Uterus (tissue), 4 donors: ENCODE results near the gene ABCC11. TPM values are rescaled to one million over a fixed set of nuclear protein-coding genes. Genes with fewer than 3 reads are reported as not detected.

Experiments used
- DNase-seq, 2 donors: peaks; one replicate each; pipeline ENCODE4 v3.0.0-alpha.2; 2019 to 2020
- H3K27ac ChIP-seq, 2 donors: fragments of 200-600 bp; sonication (generic); 1 replicate in 1 of 2; 2 replicates in 1 of 2; pipeline ENCODE4 v1.5.1; 2016 to 2018
- H3K27me3 ChIP-seq, 2 donors: fragments of 200-600 bp; sonication (generic); one replicate each; pipeline ENCODE4 v1.5.1; 2018 to 2019; ENCODE audit warnings: control low read depth in 1 of 2
- H3K36me3 ChIP-seq, 2 donors: fragments of 200-600 bp; sonication (generic); one replicate each; pipeline ENCODE4 v1.5.1; 2019; ENCODE audit warnings: control low read depth in 1 of 2
- H3K4me1 ChIP-seq, 2 donors: fragments of 200-600 bp; sonication (generic); one replicate each; pipeline ENCODE4 v1.5.1; 2018 to 2019; ENCODE audit warnings: control low read depth in 1 of 2
- H3K4me3 ChIP-seq, 2 donors: fragments of 200-600 bp; sonication (generic); 1 replicate in 1 of 2; 2 replicates in 1 of 2; pipeline ENCODE4 v1.5.1; 2018 to 2019; ENCODE audit warnings: mild to moderate bottlenecking in 1 of 2
- H3K9me3 ChIP-seq, 2 donors: fragments of 200-600 bp; sonication (generic); one replicate each; pipeline ENCODE4 v1.5.1; 2019; ENCODE audit warnings: control low read depth in 1 of 2
- POLR2A ChIP-seq, 2 donors: fragments of 450-650 bp; IDR thresholded peaks; one replicate each; pipeline ENCODE4 v1.6.1; 2016; ENCODE audit warnings: antibody characterized with exemption in 2 of 2, mild to moderate bottlenecking in 1 of 2, moderate library complexity in 1 of 2
- intact Hi-C: fragments of 100-400 bp; cut with DNase I; formaldehyde crosslinking; loops from one replicate; pipeline ENCODE4 v1.15.1; 2023; ENCODE audit warnings: low total_unique reads
- total RNA-seq, 4 donors: library from RNA; depleted of rRNA in 3 of 4; stranded (reverse); fragments of >200 nt in 3 of 4; gene quantifications; one replicate each; pipeline versions ENCODE4 v1.1.0 to v1.2.4, GENCODE V29; 2014 to 2023
- TF ChIP-seq, protein P1 (sequence below), 4 experiments: fragments of 200-600 bp in 2 of 4; fragments of 450-650 bp in 2 of 4; sonication (generic) in 2 of 4; IDR thresholded peaks; one replicate each; pipeline ENCODE4 v1.5.1; 2016 to 2019; ENCODE audit warnings: antibody characterized with exemption in 4 of 4, mild to moderate bottlenecking in 2 of 4, moderate library complexity in 1 of 4
- donor health status: DM: yes; HTN: yes; CAD: no.

The ABCC11 gene
- total RNA-seq, 4 donors from 2014 or later, result 0.48 TPM; not detected in 3

DNA sequence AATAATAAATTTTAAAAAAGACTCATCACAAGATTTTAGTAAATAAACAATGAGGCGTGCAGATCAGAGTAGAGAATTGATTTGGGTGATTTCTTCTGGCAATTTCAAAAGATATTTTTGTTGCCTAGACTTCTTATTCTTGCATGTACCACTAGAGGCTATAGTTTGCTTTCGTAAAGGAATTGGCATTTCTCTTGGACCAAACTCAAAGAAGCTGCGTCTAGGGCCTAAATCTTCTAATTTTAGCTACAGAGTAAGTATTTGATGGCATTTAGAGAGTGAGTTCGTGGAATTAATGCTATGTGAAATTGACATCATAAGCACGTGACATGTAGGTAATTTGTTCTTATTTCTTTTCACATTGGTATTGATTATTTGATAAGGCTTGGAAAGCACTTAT is 24.4 kb upstream of the ABCC11 start:
- Histone ChIP-seq H3K27me3 (no peaks in the 10 kb centered on the region), H3K9me3 (no peaks in the 10 kb centered on the region), H3K36me3 (no peaks in the 10 kb centered on the region), H3K27ac (peak overlapping the region in 1 of 2 donors; percentile 12), H3K4me1 (no peaks in the 10 kb centered on the region), H3K4me3 (no peak overlapping the region)
- no peak for DNase-seq
- TF ChIP-seq, protein P1, sequence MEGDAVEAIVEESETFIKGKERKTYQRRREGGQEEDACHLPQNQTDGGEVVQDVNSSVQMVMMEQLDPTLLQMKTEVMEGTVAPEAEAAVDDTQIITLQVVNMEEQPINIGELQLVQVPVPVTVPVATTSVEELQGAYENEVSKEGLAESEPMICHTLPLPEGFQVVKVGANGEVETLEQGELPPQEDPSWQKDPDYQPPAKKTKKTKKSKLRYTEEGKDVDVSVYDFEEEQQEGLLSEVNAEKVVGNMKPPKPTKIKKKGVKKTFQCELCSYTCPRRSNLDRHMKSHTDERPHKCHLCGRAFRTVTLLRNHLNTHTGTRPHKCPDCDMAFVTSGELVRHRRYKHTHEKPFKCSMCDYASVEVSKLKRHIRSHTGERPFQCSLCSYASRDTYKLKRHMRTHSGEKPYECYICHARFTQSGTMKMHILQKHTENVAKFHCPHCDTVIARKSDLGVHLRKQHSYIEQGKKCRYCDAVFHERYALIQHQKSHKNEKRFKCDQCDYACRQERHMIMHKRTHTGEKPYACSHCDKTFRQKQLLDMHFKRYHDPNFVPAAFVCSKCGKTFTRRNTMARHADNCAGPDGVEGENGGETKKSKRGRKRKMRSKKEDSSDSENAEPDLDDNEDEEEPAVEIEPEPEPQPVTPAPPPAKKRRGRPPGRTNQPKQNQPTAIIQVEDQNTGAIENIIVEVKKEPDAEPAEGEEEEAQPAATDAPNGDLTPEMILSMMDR (IDR thresholded peaks at IDR 0.05), result no peak
- TF ChIP-seq POLR2A (IDR thresholded peaks at IDR 0.05), result no peak
- intact Hi-C loops, result no loop called here

DNA sequence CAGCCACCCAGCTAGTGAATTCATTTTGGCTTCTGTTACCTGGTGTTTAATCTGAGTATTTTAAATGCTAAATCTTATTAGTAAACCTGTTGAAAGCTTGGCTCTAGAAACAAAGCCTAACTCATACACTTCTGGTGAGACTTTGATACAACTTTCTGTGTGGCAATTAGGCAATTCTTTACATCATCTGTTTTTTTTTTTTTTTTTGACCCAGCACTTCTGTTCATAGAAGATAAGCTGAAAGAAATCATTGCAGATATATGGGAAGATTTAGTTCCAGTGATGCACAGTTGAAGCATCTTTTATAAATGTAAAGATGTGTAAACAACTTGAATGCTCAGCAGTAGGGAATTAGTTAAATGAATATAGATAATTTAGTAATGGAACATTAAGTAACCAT is 21.7 kb upstream of the ABCC11 start:
- no peaks in the 10 kb centered on the region for H3K36me3 ChIP-seq
- intact Hi-C loops, result no loop called here
- no peak for TF ChIP-seq POLR2A (IDR thresholded peaks at IDR 0.05)
- TF ChIP-seq, protein P1 (IDR thresholded peaks at IDR 0.05), result no peak

DNA sequence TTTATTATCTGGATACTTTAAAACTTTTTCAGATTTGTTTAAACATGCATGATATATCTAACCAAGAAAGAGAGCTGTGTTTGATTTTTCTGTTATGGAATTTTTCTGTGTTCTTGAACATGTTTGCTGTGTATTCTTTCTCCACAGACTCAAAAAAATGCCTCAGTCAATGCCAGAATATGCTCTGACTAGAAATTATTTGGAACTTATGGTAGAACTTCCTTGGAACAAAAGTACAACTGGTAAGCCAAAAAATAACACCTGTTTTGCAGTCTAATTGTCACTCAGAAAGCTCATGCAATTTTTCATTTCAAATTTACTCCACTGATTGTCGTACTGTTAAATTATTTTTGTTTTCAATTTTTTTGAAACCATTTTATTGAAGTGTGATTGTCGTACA is 15.3 kb upstream of the ABCC11 start:
- Histone ChIP-seq H3K4me1 (no peaks in the 10 kb centered on the region), H3K9me3 (no peaks in the 10 kb centered on the region), H3K4me3 (no peak overlapping the region), H3K36me3 (no peaks in the 10 kb centered on the region), H3K27ac (no peak overlapping the region), H3K27me3 (no peaks in the 10 kb centered on the region)
- intact Hi-C loops, result no loop called here
- no peak for DNase-seq
- TF ChIP-seq POLR2A (IDR thresholded peaks at IDR 0.05), result no peak
- TF ChIP-seq, protein P1 (IDR thresholded peaks at IDR 0.05), result no peak

More for the DNA sequence above, 21.7 kb upstream of the ABCC11 start:
- no peak for DNase-seq
- no peaks in the 10 kb centered on the region for H3K4me1 ChIP-seq
- no peak overlapping the region for H3K4me3 ChIP-seq
- H3K9me3 ChIP-seq, result no peaks in the 10 kb centered on the region
- H3K27me3 ChIP-seq, result no peaks in the 10 kb centered on the region
- no peak overlapping the region for H3K27ac ChIP-seq

DNA sequence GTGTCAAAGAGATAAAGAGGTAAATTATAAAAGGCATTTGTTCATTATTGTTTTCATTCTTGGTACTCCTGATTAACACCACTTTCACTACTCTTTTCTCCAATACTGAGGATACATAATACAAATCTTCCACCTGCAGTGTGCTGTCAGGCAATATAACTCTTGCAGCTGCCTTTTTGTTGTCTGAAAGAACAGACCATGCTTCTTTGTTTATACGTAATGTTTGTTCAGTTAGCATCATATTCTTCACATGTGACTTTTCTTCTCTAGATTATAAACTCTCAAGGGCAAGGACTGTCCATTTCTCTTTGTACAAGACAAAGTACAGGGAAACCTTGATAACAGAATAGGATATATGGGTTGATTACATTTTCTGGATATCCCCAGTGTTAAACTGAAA is 14.2 kb upstream of the ABCC11 start:
- intact Hi-C loops, result no loop called here
- TF ChIP-seq POLR2A (IDR thresholded peaks at IDR 0.05), result no peak
- TF ChIP-seq, protein P1 (IDR thresholded peaks at IDR 0.05), result no peak
- no peak for DNase-seq
- H3K36me3 ChIP-seq, result no peaks in the 10 kb centered on the region
- H3K4me3 ChIP-seq, result no peak overlapping the region
- H3K4me1 ChIP-seq, result no peaks in the 10 kb centered on the region
- no peaks in the 10 kb centered on the region for H3K27me3 ChIP-seq
- no peaks in the 10 kb centered on the region for H3K9me3 ChIP-seq
- no peak overlapping the region for H3K27ac ChIP-seq

DNA sequence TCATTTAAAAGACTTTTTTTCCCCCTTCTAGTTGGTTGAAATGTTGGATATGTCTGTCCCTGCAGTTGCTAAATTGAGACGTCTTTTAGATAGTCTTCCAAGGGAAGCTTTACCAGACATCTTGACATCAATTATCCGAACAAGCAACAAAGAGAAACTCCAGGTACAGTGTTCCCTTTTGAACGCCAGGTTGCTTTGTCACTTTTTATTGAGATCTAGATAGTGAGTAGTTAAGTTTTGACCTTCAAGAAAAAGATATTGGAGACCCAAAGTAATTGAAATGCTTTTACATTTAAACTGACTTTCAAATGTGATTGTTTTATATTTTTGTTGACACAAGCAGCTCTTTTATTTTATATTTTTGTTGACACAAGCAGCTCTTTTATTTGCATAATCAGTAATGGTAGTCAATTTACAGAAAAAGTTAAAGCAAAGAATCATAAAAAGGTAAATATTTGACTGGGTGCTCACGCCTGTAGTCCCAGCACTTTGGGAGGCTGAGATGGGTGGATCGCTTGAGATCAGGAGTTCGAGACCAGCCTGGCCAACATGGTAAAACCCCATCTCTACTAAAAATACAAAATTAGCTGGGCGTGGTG is 9.3 kb upstream of the ABCC11 start:
- H3K36me3 ChIP-seq, result no peaks in the 10 kb centered on the region

More for the DNA sequence above, 9.3 kb upstream of the ABCC11 start:
- Histone ChIP-seq H3K9me3 (no peaks in the 10 kb centered on the region), H3K4me3 (no peak overlapping the region), H3K27ac (no peak overlapping the region), H3K27me3 (no peaks in the 10 kb centered on the region), H3K4me1 (no peaks in the 10 kb centered on the region)
- intact Hi-C loops, result no loop called here
- DNase-seq, result no peak
- TF ChIP-seq, protein P1 (IDR thresholded peaks at IDR 0.05), result no peak
- no peak for TF ChIP-seq POLR2A (IDR thresholded peaks at IDR 0.05)
